SK-N-MC (cell line): ENCODE results near the gene APOBEC3H.

ENCODE experiments used
- EZH2 ChIP-seq: fragments of 200-600 bp; sonication (generic); IDR thresholded peaks from one replicate; pipeline ENCODE4 v1.6.1; 2017; ENCODE audit warnings: antibody characterized with exemption
- FOXP2 ChIP-seq: optimal IDR thresholded peaks from 2 replicates; pipeline ENCODE3; 2011; ENCODE audit warnings: mild to moderate bottlenecking, moderate library complexity; ENCODE audit not compliant: insufficient read depth; ENCODE audit errors: extremely low read length, control extremely low read depth
- POLR2AphosphoS5 ChIP-seq: IDR thresholded peaks from 2 replicates; pipeline ENCODE4 v1.6.1; 2012; ENCODE audit warnings: mild to moderate bottlenecking, low read depth, low read length, borderline replicate concordance

- TF ChIP-seq POLR2AphosphoS5 = no peak
- TF ChIP-seq EZH2 = no peak
- no peak for TF ChIP-seq FOXP2
Measured at GRCh38 chr22:39115570-39115969, 18.5 kb downstream of the APOBEC3H start.
